GM21367 (cell line): ENCODE results near the gene TNFRSF11A.

Source experiments
- ATAC-seq: cut with Tn5 transposase; IDR thresholded peaks from one replicate; pipeline ENCODE4 v1.9.1; 2021; ENCODE audit not compliant: unreplicated experiment

Gene TNFRSF11A

DNA sequence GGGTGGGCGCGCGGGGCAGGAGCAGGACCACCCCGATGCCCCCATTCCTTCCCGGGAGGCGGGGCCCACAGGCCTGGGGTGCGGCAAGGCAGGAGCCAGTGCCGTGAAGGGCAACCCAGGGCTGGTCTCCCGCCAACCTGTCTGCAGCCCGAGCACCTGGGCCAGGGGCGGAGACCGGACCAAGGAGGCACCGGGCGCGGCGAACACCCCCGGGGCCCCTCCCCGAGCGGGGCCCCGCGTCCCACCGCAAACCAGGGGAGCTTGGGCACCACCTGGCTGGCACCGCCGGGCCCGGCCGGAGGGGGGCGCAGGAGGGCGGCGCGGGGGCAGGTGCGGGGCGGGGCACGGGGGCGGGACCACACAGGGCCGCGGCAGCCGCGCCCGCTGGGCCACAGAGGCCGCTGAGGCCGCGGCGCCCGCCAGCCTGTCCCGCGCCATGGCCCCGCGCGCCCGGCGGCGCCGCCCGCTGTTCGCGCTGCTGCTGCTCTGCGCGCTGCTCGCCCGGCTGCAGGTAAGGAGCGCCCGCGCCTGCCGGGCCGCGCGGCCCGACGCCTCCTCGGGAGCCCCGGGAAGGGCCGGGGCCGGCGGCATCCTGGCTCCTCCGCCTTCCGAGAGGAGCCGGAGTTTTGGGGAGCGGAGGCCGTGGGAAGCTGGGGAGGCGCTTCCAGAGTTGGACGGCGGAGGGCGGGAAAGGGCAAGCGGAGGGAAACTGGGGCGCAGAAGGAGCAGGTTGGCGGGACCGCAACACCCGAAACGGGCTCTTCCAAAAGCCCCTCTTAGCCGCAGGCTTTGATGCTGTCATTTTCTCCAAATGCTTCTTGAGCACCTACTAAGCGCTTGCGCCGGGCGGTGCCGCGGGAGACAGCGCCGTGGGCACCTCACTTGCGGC, at the start of gene TNFRSF11A:
TSS of gene TNFRSF11A (plus strand) at position 394 of the 889 bp plus-strand sequence. CDS start at position 437, 43 bp downstream.
- peak; percentile 59 for ATAC-seq

DNA sequence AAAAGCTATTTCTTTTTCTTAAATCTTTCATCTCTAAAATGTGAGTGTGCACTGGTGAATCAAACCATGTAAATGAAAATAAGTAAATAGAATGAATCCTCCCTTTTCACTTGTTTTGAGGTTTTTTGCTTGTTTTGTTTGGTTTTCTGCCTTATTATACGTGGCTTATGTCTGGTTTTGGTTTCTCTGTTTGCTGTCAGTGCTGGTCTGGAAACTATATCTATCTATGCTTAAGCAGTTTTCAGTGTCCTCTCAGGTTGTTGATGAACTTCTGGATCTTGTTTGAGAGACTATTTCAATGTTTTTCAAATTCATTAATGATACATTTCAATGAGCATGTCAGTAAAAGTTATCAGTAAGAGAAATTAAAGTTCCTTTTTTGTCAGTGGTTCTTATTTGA, 48.1 kb upstream of the TNFRSF11A start:
- no peak for ATAC-seq

DNA sequence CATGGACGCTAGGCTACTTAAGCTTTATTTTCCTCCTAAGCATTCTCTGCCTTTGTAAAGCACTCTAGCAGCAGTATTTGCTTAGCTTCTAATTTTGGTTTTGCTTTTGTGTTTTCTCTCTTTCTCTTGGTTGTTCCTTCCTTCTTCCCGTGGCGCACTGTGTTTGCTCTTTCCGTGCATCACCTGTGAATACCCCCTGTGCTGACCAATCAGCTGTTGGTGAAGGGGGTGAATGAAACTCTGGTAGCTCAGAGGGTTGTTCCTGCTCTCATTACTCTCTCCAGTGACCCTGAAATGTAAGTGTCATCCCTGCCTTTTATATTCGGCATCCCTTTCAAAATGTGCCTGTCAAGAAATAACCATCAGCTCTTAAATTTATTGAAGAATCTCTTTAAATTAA, 45.5 kb upstream of the TNFRSF11A start:
- ATAC-seq, result no peak

DNA sequence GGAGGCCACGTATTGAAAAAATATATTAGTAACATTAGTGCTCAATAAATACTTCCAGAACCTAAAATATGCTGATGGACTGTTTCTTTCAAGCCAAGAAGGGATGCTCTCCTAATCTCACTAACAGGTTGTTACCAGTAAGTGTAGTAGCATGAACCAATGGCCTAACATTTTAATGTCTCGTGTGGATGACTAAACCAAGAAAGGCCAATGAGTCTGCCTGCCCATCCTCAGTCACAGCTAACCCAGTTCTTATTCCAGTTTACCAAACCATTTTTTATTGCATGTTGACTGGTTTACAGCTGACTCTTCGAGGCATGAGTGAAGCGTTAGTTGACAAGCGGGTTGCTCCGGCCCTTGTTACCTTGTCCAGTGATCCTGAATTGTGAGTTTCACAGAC, 45.1 kb upstream of the TNFRSF11A start:
- no peak for ATAC-seq

DNA sequence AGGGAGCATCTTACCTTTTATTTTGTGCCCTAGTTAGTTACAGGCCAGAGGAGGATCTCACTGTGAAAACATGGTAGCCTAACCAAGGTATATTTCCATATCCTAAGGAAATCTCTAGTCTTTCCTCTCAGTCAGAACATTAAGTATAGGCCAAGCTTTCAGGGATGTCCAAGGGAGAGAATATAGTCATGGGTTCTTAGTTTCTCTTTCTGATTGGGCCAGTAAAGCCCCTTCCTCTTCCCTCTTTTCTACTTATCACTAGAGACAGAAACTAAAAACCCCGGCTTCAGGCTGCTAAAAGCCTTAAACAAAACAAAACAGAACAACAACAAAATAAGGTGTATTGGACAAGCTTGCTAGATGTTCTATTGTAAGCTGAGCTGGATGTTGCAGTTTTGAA, 44.3 kb upstream of the TNFRSF11A start:
- no peak for ATAC-seq

DNA sequence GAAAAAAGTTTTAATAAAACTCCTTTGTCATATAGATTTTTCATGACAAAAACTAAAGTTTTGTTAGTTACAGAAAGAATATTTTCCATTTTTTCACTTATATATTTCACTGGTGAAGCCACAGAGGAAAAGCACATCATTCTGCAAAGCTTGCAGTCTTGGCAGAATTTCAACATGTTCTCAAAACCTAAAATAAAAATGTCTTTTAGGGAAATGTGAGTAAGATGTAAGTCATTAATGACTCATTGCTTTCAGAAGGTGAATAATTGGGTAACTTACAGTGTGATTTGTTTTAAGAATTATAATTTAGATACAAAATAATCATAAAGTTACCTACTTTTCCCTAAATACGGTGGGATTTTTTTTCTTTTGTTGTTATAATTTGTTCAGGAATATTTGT, 43.4 kb upstream of the TNFRSF11A start:
- ATAC-seq, result no peak

DNA sequence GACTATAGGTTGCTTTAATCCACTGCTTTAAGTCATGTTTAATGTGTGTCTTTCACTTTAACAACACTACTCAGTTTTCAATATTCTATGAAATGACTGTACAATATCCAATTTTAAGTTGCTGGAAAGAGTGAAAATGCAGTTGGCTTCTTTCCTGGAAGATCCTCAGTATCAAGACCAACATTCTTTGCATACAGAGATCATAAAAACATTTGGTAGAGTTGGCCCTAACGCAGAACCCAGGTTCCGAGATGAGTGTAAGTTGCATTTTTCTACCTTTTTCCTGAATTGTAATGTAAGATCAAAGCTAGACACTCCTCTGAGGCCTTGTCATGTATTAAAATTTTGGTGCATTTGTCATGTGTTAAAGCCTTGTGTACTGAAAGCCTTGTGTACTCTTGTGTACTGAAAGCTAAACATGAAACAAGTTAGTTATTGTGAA, 42.9 kb upstream of the TNFRSF11A start:
- ATAC-seq, result no peak

DNA sequence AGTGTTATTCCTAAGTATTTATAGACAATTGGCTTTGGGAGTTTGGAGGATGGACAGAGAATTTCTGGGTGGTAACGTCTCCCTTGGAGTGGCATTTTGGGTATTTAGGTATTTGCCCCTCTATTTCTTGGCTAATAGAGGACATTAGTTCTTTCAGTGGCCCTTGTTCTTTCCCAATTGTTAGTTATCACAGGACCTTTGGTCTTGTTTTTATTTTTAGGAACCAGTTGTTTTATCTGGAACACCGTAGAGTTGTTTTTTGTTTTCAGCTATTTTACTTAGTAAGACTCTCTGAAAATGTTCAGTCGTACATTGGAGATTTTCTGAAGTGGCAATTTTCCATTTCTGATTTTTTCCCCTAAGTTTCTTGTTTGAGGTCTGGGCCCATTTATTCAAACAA, 40.5 kb upstream of the TNFRSF11A start:
- ATAC-seq, result no peak

DNA sequence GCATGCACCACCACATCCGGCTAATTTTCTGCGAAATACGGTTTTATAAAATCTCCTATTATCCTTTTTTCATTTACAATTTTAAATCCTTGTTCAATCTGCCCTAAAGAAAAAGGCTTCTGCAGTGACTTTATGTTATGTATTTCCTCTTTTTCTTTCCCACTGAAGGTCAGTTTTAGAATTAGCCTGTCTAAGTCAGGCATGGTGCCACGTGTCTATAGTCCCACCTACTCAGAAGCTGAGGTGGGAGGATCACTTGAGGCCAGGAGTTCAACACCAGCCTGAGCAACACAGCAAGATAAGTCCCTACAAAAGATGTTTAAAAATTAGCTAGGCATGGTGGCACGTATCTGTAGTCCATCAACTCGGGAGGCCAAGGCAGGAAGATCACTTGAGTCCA, 39.8 kb upstream of the TNFRSF11A start:
- no peak for ATAC-seq

DNA sequence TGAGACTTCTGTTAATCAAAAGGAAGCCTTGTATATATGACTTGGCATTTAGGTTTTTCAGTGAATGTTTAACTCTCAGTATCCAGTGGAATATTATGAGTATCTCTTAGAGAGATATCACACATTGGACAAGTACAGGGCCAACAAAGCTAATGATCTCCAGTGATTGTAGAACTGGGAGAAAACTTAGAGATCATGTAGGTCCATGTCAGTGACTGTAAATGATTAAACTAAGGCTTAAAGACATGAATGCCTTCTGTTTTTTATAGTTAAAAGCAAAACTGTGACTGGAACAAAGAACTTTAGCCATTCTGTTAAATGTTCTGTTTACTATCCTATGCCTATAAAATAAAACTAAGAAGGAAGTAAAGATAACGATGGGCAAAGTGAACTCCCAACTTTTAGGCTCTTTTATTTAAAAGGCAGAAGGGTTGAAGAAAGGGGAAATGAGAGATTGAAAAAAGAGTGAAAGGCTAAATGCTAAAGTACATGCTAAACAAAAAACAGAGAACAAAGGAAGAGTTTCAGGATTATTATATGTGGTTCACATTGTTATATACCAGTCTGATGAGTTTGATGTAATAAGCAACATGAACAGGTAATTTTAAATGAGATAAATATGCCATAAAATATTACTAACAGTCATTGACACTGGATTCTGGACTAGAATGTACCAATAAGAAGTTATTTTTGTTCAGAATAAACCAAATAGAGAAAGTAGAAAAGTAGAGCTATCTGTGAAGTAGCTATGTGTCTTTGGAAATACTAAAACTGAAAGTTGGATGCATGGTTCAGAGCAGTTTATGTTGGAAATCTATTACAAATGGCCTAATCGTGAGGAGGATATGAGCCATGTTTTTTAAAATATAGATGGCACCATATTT, 37.1 kb upstream of the TNFRSF11A start:
- peak; percentile 35 for ATAC-seq

DNA sequence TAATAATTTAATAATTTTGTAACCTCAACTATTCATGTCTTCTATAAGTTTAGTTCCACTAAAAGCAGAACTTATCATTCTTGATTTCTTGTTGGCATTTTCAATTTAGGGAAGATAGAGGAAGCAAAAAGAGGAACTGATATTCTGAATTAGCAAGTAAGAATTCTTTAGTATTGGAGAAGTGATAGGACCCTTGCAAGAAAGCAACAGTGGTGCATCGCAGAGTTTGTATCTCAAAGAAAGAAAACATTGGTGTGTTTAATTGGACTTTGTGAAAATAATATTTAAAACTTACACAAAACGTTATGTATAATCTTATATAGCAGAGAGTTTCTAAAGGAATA, 36.5 kb upstream of the TNFRSF11A start:
- ATAC-seq, result peak; percentile 48

DNA sequence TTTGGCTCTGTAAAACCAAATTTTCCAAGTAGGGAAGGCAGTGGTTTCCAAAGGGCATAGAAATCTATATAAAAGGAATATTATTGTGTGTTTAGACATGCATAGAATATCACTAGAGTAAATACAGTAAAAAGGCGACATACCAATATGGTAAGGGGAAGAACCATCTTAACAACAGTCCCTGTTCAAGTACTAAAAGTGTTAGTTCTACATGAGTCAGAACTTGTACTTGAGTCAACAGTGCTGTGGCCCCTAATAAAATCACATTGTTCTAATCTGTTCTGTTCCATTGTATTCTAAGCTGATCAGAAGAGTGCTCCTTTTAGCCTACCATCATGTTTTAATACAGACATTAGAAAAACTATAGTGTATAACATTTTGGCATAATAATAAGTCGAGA, 36.1 kb upstream of the TNFRSF11A start:
- ATAC-seq, result no peak

DNA sequence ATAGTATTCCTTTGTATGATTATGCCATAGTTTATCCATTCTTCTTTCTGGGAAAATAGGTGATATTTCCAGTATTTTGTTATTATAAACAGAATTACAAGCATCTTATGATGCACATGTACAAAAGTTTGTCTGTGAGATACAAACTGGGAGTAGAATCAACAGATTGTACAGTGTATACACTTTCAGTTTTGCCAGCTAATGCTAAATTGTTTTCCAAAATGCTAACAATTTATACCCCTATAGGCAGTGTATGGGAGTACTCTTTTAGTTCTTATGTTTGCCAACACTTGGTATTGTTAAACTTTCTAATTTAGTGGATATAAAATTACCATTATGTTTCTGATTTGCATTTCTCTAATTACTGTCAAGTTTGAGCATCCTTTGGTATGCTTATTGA, 31.0 kb upstream of the TNFRSF11A start:
- no peak for ATAC-seq

DNA sequence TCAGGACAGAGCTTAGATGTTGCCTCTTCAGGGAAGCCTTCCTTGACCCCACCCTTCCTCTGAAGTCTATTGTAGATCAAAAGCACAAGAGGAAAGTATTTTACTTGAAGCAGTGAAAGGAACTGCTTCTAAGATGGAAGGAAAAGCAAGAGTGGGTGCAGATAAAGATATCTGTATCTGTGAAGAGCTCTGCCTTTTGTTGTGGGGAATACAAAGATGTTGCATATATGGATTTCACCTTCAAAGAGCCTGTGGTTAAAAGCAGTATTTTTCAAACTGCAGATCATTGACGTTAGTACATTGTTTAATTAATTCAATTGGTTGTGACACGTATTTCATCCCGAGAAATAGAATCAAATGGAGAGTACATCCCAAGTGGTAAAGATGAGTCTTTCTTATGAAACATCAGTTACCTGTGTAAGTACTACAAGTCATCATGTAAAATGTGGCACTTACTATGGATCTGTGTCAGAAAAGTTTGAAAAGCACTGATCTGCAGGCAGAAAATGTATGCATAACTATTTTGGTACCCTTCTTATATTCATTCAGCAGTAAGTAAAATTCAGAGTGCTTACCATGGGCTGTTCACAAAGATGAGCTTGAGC, 24.6 kb upstream of the TNFRSF11A start:
- ATAC-seq, result no peak

DNA sequence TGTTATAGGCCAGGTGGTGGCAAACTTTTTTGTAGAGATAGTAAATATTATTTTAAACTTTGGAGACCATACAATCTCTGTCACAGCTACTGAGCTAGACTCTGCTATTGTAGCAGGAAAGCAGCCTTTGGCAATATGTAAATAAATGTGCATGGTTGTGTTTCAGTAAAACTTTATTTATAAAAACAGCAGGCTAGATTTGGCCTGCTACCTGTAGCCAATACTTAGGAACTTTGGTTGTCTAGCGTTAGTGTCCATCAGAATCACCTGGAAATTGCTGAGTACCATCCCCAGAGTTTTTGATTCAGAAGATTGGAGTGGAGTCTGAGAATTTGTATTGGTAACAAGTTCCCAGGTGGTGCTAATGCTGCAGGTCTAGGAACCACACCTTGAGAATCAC, 23.8 kb upstream of the TNFRSF11A start:
- no peak for ATAC-seq

DNA sequence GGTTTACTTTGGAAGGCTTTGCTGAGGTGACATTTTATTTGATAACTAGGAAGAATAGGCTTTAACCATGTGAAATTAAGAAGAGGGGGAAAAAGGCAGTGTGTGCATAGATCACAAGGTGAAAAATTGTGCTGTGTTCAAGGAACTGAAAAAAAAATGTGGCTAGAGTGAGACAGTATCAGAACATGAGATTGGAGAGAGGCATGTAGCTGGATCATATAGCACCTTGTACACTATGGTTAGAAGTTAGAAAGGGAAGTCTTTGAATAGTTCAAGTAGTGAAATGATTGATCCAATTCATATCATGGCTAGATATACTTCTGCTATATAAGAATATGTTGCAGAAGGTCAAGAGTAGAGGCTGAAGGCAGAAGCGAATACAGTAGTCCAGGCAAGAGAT, 12.3 kb upstream of the TNFRSF11A start:
- ATAC-seq, result no peak

DNA sequence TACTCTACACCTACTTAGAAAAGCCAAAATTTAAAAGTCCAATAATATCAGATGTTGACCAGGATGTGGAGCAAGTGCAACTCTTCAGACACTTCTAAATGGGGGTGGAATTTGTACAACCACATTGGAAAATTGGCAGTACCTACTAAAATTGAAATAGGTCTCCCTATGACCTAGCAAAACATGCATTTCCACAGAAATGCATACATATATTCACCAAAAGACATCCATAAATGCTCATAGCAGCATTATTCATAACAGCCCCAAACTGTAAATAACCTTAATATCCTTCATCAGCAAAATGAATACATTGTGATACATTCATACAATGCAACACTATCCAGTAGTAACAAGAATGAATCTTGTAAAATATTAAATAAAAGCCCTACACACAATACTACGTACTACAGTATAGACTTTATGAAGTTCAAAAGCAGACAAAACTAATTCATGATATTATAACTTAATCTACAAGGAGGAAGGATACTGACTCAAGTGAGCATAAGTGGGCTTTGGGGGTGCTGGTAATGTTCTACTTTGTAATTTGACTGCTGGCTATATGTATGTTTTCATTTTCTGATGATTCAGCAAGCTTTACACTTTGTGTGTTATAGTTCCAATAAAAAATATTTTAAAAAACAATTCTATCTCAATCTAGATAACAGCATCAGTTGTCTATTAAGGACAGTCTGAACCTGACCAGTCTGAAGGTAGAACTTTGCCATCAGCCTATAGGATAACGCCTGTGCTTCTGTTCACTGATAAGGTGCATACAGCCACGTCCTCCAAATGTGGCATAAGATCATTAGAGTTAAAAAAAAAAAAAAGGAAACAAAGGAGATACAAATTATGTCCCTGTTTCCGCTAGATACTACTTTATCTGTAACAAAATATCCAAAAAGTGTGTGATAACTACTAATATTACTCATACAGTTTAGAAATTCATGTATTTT, 6.6 kb upstream of the TNFRSF11A start:
- no peak for ATAC-seq

DNA sequence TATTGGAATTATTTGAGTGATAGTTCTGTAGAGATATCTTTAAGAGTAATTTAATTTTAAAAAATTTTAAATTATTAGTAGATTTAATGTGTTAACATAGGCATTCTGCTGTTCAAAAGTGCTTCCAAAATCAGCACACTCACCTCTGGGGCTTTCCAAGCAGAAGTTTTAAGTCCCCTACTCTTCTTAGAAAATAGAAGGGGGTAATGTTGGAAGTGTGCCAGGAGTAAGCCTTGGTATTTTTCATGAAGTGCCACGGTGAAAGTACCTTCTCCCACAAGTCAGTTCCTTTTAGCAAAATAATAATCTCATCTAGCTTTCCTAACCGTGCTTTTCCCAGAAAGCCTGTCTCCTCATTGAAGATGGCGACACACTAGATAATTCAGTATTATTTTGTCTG, 3.9 kb upstream of the TNFRSF11A start:
- ATAC-seq, result no peak

DNA sequence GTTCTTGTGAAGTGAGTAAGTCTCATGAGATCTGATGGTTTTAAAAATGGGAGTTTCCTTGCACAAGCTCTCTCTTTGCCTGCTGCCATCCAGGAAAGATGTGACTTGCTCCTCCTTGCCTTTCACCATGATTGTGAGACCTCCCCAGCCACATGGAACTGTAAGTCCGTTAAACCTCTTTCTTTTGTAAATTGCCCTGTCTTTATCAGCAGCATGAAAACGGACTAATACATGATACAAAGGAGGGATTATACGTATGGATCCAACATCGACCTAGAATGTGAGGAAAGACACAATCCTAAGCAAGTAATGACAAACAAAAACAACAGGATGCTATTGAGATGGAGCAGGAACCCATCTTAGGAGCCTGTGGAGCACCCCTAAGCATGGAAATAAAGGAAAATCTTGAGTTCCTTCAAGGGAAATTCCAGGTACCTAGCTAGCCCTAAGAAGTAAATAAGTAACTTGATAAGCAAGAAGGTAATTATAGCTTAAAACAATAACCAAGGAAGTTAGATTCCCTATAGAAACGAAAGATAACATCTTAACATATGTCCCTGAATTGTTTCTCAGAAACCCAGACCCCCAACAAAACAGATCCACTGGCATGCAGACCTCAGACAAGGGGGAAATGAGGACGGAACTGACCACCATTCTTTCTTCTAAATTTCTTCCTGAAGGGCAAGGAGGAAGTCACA, 1.5 kb upstream of the TNFRSF11A start:
- ATAC-seq, result no peak
